Measurements from ENCODE around the gene KIF14. TPM values are rescaled to one million over a fixed set of nuclear protein-coding genes. Genes with fewer than 3 reads are reported as not detected.

The KIF14 gene
- total and polyA plus RNA-seq, 2 donors (not counting 1 experiment from before 2014, with no cell fraction given): 2.2 to 4.0 TPM

- no peak for TF ChIP-seq CTCF (conservative IDR thresholded peaks at IDR 0.05 in 1 of 2, IDR thresholded peaks at IDR 0.05 in 1 of 2; ENCODE audit: low read depth in 1 of 2, low read length in 2 of 2)
- no peak for TF ChIP-seq EZH2 (IDR thresholded peaks at IDR 0.05; ENCODE audit: low read length, missing control alignments)
- Histone ChIP-seq H3K9me3 (ENCODE audit: control insufficient read depth, insufficient read depth, low read depth, low read length) (no peaks in the 10 kb centered on the region), H3K4me3 (replicated peaks in 1 of 4; ENCODE audit: control extremely low read depth in 1 of 4, insufficient read depth in 1 of 4, low read depth in 3 of 4, low read length in 4 of 4) (no peak overlapping the region), H3K79me2 (ENCODE audit: control insufficient read depth, insufficient read depth, low read length) (no peaks in the 10 kb centered on the region), H3K9ac (ENCODE audit: insufficient read depth, low read length) (no peak overlapping the region), H3K27ac (ENCODE audit: insufficient read depth, low read length) (no peak overlapping the region), H2AFZ (ENCODE audit: low read length) (no peak overlapping the region), H4K20me1 (ENCODE audit: control insufficient read depth, extremely low read depth, insufficient read depth, low read length) (no peaks in the 10 kb centered on the region), H3K4me1 (ENCODE audit: control insufficient read depth, extremely low read depth, insufficient read depth, low read length) (no peaks in the 10 kb centered on the region), H3K27me3 (ENCODE audit: control insufficient read depth, insufficient read depth, low read length) (no peaks in the 10 kb centered on the region), H3K36me3 (ENCODE audit: control insufficient read depth, insufficient read depth, low read length) (no peaks in the 10 kb centered on the region), H3K4me2 (ENCODE audit: extremely low read depth, insufficient read depth, low read length) (no peak overlapping the region)
- no peak for DNase-seq (ENCODE audit: low read depth in 2 of 2)
These were observed 6.4 kb upstream of the KIF14 start for GRCh38 chr1:200626853-200627534.

- DNase-seq (ENCODE audit: low read depth in 2 of 2): peak; percentile 23 to 63
- H2AFZ ChIP-seq (ENCODE audit: low read length): no peak overlapping the region
- no peaks in the 10 kb centered on the region for H3K79me2 ChIP-seq (ENCODE audit: control insufficient read depth, insufficient read depth, low read length)
- no peaks in the 10 kb centered on the region for H3K4me1 ChIP-seq (ENCODE audit: control insufficient read depth, extremely low read depth, insufficient read depth, low read length)
- TF ChIP-seq EZH2 (IDR thresholded peaks at IDR 0.05; ENCODE audit: low read length, missing control alignments) (no peak), CTCF (conservative IDR thresholded peaks at IDR 0.05 in 1 of 2, IDR thresholded peaks at IDR 0.05 in 1 of 2; ENCODE audit: low read depth in 1 of 2, low read length in 2 of 2) (no peak)
- no peaks in the 10 kb centered on the region for H3K27me3 ChIP-seq (ENCODE audit: control insufficient read depth, insufficient read depth, low read length)
- no peak overlapping the region for H3K4me3 ChIP-seq (replicated peaks in 1 of 4; ENCODE audit: control extremely low read depth in 1 of 4, insufficient read depth in 1 of 4, low read depth in 3 of 4, low read length in 4 of 4)
- no peaks in the 10 kb centered on the region for H3K9me3 ChIP-seq (ENCODE audit: control insufficient read depth, insufficient read depth, low read depth, low read length)
- H3K9ac ChIP-seq (ENCODE audit: insufficient read depth, low read length): no peak overlapping the region
- no peak overlapping the region for H3K27ac ChIP-seq (ENCODE audit: insufficient read depth, low read length)
- no peaks in the 10 kb centered on the region for H3K36me3 ChIP-seq (ENCODE audit: control insufficient read depth, insufficient read depth, low read length)
- no peak overlapping the region for H3K4me2 ChIP-seq (ENCODE audit: extremely low read depth, insufficient read depth, low read length)
- H4K20me1 ChIP-seq (ENCODE audit: control insufficient read depth, extremely low read depth, insufficient read depth, low read length): no peaks in the 10 kb centered on the region
These were observed 4.9 kb upstream of the KIF14 start for GRCh38 chr1:200625381-200625824.

- Histone ChIP-seq H3K27me3 (ENCODE audit: control insufficient read depth, insufficient read depth, low read length) (no peaks in the 10 kb centered on the region), H3K4me3 (replicated peaks in 1 of 4; ENCODE audit: control extremely low read depth in 1 of 4, insufficient read depth in 1 of 4, low read depth in 3 of 4, low read length in 4 of 4) (no peak overlapping the region), H2AFZ (ENCODE audit: low read length) (no peak overlapping the region), H3K4me2 (ENCODE audit: extremely low read depth, insufficient read depth, low read length) (no peak overlapping the region), H3K4me1 (ENCODE audit: control insufficient read depth, extremely low read depth, insufficient read depth, low read length) (peaks cover under 1% of the 10 kb centered on the region), H3K79me2 (ENCODE audit: control insufficient read depth, insufficient read depth, low read length) (peaks cover under 1% of the 10 kb centered on the region), H3K9ac (ENCODE audit: insufficient read depth, low read length) (no peak overlapping the region), H4K20me1 (ENCODE audit: control insufficient read depth, extremely low read depth, insufficient read depth, low read length) (no peaks in the 10 kb centered on the region), H3K9me3 (ENCODE audit: control insufficient read depth, insufficient read depth, low read depth, low read length) (no peaks in the 10 kb centered on the region), H3K36me3 (ENCODE audit: control insufficient read depth, insufficient read depth, low read length) (no peaks in the 10 kb centered on the region), H3K27ac (ENCODE audit: insufficient read depth, low read length) (no peak overlapping the region)
- DNase-seq (ENCODE audit: low read depth in 2 of 2): peak in 1 of 2 donors; percentile 3
- TF ChIP-seq CTCF (conservative IDR thresholded peaks at IDR 0.05 in 1 of 2, IDR thresholded peaks at IDR 0.05 in 1 of 2; ENCODE audit: low read depth in 1 of 2, low read length in 2 of 2): no peak
These were observed 4.3 kb upstream of the KIF14 start for GRCh38 chr1:200624679-200625335.
